Measurements from ENCODE around the gene SEC23IP.
"Not testable (repeated sequence)": the region's sequence is repeated elsewhere in the genome, so short reads cannot be mapped to it uniquely, and the experiment has no call there.

The SEC23IP gene

GRCh38 chr10:119892188-119893065, at the start of gene SEC23IP:
SEC23IP (plus strand) TSS chr10:119892730; CDS start chr10:119892783, 53 bp downstream.
- DNase-seq, result peak; percentile 73

- DNase-seq, result no peak
Measured at GRCh38 chr10:119845656-119846055, 46.9 kb upstream of the SEC23IP start.

- DNase-seq, result no peak
Measured at GRCh38 chr10:119849031-119849789, 43.3 kb upstream of the SEC23IP start.

GRCh38 chr10:119849944-119850343, 42.6 kb upstream of the SEC23IP start:
- no peak for DNase-seq

DNA sequence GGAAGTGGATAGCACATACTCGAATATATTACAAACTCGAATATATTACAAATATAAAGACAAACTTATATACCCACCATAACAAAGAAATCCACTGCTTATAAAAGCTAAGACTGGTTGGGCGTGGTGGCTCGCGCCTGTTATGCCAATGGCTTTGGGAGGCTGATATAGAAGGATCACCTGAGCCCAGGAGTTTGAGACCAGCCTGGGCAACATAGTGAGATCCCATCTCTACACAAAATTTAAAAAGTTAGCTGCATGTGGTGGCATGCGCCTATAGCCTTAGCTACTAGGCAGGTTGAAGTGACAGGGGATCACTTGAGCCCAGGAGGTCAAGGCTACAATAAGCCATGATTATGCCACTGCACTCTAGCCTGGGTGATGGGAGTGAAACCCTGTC, 40.3 kb upstream of the SEC23IP start:
- no peak for DNase-seq

- DNase-seq, result no peak
Measured at GRCh38 chr10:119852822-119853221, 39.7 kb upstream of the SEC23IP start.

- no peak for DNase-seq
Measured at GRCh38 chr10:119853574-119853973, 39.0 kb upstream of the SEC23IP start.

DNA sequence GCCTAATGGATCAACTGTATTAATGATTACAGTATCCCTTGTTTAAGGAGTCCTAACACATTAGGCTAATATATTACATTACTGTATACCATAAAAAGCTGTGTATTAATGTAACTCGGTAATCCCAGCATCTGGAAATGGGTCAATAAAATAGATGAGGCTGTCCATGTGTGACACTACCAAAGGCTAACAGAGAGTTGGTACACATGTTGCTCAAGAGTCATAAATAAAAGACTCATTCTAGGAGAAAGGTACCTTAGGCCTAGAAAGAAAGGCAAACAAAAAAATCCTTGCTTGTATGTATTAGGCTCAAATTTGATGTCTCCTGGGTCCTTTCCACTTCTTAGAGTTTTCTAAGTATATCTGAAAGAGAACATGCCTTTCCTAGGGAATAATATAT, 34.5 kb upstream of the SEC23IP start:
- no peak for DNase-seq

GRCh38 chr10:119859420-119860258, 32.9 kb upstream of the SEC23IP start:
- DNase-seq, result no peak

GRCh38 chr10:119860866-119861607, 31.5 kb upstream of the SEC23IP start:
- no peak for DNase-seq

DNA sequence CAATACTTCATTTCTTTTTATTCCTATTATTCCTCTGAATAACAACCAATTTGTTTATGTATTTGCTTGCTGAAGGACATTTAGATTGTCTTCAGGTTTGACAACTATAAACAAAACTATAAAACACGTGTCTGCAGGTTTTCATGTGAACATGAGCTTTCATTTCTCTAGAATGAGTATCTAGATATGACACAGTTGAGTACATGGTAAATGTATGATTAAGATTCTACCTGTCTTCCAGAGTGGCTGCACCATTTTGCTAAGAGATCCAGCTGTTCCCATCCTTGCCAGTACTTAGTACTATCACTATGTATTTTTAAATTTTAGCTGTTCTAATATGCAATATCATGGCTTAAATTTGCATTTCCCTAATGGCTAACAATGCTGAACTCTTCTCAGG, 30.0 kb upstream of the SEC23IP start:
- DNase-seq, result no peak

DNA sequence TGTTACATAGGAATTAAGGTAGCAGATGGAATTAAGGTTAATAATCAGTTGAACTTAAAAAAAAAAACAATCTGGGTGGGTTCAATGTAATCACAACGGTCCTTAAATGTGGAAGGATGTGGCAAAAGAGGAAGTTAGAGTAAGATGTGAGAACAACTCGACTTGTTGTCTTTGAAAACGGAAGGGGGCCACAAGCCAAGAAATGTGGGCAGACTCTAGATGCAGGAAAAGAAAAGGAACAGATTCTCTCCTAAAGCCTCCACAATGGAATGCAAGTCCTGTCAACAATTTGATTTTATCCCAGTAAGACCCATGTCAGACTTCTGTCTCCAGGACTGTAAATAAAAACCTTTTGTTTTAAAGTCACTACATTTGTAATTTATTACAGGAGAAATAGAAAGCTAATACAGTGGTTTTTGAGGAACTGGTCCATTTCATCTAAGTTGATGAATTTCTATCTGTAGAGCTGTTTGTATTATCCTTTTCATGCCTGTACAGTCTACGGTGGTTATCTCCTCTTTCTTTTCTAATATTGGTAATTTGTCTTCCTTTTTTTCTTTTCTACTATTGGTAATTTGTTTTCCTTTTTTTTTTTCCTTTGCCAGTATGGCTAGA, 28.5 kb upstream of the SEC23IP start:
- no peak for DNase-seq

DNA sequence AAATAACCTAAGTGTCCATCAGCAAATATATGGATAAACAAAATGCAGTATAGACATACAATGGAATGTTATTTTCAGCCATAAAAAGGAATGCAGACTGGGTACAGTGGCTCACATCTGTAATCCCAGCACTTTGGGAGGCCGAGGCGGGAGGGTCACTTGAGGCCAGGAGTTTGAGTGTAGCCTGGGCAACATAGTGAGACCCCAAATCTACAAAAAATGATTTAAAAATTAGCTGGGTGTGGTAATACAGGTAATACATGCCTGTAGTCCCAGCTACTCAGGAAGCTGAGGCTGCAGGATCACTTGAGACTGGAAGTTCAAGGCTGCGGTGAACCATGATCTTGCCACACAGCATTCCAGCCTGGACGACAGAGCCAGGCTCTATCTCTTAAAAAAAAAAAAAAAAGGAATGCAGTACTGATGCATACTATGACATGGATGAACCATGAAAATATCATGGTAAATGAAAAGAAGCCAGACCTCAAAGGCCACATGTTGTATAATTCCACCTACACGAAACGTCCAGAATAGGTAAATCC, 26.8 kb upstream of the SEC23IP start:
- no peak for DNase-seq

DNA sequence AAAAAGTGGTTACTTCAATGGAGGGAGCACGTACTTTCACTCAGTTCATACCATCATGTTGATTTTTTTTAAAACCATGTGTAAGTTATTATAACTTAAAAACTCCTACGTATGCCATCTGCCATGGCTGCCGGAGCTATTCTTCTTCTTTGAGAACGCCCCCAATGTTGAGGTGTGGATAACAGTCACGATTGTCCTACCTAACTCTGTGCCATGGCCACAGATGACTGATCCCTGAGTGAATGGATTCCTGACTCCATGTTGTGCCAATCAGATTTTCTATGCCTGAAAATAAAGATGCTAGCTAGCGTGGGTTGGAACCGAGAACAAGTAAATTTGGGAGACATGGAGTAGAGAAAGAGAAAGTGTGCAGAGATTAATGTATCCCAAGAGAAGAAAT, 25.2 kb upstream of the SEC23IP start:
- no peak for DNase-seq

DNA sequence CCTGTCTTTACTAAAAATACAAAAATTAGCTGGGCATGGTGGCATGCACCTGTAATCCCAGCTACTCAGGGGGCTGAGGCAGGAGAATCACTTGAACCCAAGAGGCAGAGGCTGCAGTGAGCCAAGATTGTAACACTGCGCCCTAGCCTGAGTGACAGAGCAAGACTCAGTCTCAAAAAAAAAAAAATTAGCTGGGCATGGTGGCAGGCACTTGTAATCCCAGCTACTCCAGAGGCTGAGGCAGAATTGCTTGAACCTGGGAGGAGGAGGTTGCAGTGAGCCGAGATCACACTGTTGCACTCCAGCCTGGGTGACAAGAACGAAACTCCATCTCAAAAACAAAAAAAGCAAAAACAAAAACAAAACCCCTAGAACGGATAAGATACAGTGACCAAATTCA, 23.1 kb upstream of the SEC23IP start:
- DNase-seq, result not testable (repeated sequence)

GRCh38 chr10:119871881-119872609, 20.5 kb upstream of the SEC23IP start:
- DNase-seq, result no peak

GRCh38 chr10:119872610-119872859, 20.0 kb upstream of the SEC23IP start, which contains the start of gene MCMBP:
MCMBP (minus strand) TSS chr10:119872843; CDS start chr10:119872584, 259 bp downstream.
- no peak for DNase-seq

DNA sequence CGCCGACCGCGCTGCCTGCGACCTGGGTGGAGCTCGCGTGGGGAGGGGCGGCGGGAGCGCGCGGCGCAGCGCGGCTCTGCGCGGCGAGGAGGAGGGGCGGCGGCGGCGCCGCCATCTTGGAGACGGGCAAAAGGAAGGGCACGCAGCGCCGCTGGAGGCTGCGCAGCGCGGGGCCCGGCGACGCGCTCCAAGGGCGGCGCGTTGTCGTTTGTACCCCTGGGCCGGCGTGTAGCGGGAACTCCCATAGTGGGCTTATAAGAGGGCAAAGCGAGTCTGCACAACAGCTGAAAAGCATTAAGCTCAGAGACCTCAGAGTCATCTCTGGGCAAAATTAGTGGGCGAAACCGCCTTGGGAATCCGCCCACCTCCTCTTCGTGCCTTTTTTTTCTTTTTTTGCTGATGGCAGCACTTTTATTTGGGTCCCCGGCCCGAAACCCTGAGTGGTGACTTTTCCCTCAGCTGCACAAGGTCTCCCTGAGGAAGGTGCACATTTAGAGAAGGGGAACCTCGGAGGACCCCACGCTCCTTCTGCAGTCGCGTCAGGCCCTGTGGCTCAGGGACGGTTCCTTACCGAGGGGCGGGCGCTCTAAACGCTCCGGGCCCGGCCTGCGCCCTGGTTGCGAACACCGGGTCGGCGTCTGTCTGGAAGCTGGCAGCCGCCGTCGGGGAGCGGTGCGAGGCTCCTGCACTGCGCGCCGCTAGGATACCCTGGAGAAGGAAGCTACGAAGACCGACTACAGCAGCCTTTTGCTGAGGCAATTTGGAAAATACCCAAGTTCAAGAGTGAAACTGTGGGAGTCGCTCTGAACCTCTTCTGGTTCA, 19.5 kb upstream of the SEC23IP start:
- DNase-seq, result peak; percentile 78

GRCh38 chr10:119878524-119878923, 14.0 kb upstream of the SEC23IP start:
- no peak for DNase-seq
